LoVo (cell line): Measurements from ENCODE around the gene ERC1.

Experiments
- DNase-seq: peaks from one replicate; pipeline ENCODE4 v3.0.0-alpha.2; 2016; ENCODE audit warnings: low spot score

The ERC1 gene

GRCh38 chr12:1356285-1356684, 365.3 kb downstream of the ERC1 start:
- DNase-seq, result no peak

- DNase-seq, result no peak
These were observed 366.1 kb downstream of the ERC1 start for GRCh38 chr12:1357171-1357570.

- no peak for DNase-seq
These were observed 366.7 kb downstream of the ERC1 start for GRCh38 chr12:1357711-1358110.

GRCh38 chr12:1360441-1361210, 369.6 kb downstream of the ERC1 start:
- DNase-seq, result no peak

GRCh38 chr12:1362143-1362662, 371.2 kb downstream of the ERC1 start:
- DNase-seq, result no peak

- no peak for DNase-seq
These were observed 374.7 kb downstream of the ERC1 start for GRCh38 chr12:1365703-1366102.

GRCh38 chr12:1367331-1368291, 376.6 kb downstream of the ERC1 start:
- no peak for DNase-seq

GRCh38 chr12:1369460-1369859, 378.4 kb downstream of the ERC1 start:
- DNase-seq, result no peak

- no peak for DNase-seq
These were observed 379.0 kb downstream of the ERC1 start for GRCh38 chr12:1369938-1370500.

- DNase-seq, result no peak
These were observed 383.1 kb downstream of the ERC1 start for GRCh38 chr12:1373901-1374735.

GRCh38 chr12:1375323-1375722, 384.3 kb downstream of the ERC1 start:
- no peak for DNase-seq

- no peak for DNase-seq
These were observed 386.1 kb downstream of the ERC1 start for GRCh38 chr12:1377117-1377516.

- DNase-seq, result no peak
These were observed 386.7 kb downstream of the ERC1 start for GRCh38 chr12:1377681-1378080.

- no peak for DNase-seq
These were observed 389.3 kb downstream of the ERC1 start for GRCh38 chr12:1380171-1380851.

GRCh38 chr12:1382151-1382550, 391.1 kb downstream of the ERC1 start:
- no peak for DNase-seq

GRCh38 chr12:1382826-1383225, 391.8 kb downstream of the ERC1 start:
- DNase-seq, result no peak

GRCh38 chr12:1383758-1384157, 392.7 kb downstream of the ERC1 start:
- DNase-seq, result no peak

- DNase-seq, result no peak
These were observed 393.9 kb downstream of the ERC1 start for GRCh38 chr12:1384910-1385309.

- DNase-seq, result no peak
These were observed 400.7 kb downstream of the ERC1 start for GRCh38 chr12:1391722-1392121.

GRCh38 chr12:1395421-1395955, 404.5 kb downstream of the ERC1 start:
- DNase-seq, result no peak

- no peak for DNase-seq
These were observed 407.6 kb downstream of the ERC1 start for GRCh38 chr12:1398673-1399072.
